HG03103 (cell line): ENCODE results near the gene LRIG1.

Experiments
- ATAC-seq: cut with Tn5 transposase; IDR thresholded peaks from one replicate; pipeline ENCODE4 v1.9.1; 2021; ENCODE audit warnings: low read depth; ENCODE audit not compliant: unreplicated experiment

Gene LRIG1

DNA sequence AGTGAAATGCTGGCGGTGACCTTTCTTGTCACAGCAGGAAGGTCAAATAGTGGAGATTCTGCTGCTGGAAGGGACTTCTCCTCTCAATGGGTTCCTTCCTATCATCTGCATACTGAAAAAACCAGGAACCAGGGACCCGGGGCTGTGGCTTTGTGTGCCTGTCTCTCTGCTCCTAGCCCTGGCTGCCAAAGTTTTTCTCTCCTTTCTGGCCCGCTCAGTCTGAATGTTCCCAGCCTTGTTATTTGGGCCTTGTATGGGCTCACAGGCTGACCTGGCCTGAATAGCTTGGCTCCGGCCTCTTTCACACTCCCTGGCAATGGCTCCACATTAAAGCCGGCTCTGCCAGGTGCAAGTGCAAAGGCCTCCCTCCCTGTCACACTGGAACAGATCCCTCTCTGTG is 94.7 kb downstream of the LRIG1 start:
- no peak for ATAC-seq

DNA sequence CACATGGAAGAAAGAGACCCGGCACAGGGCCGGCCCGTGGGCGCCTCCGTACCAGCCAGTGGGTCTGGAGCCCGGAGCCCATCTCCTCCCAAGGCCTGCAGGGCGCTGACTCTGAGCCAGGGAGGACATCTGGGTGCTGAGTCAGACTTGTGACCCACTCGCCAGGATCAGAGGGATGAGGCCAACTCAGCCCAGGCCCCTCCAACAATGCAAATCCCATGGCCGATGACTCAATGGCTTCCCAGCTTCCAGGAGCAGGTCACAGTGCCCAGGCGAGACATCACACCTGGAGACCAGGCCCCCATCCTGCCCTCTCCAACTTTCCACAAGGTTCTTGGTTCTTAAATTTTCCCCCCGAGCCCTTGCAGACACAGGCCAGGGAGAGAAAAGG is 95.1 kb downstream of the LRIG1 start:
- ATAC-seq: no peak

DNA sequence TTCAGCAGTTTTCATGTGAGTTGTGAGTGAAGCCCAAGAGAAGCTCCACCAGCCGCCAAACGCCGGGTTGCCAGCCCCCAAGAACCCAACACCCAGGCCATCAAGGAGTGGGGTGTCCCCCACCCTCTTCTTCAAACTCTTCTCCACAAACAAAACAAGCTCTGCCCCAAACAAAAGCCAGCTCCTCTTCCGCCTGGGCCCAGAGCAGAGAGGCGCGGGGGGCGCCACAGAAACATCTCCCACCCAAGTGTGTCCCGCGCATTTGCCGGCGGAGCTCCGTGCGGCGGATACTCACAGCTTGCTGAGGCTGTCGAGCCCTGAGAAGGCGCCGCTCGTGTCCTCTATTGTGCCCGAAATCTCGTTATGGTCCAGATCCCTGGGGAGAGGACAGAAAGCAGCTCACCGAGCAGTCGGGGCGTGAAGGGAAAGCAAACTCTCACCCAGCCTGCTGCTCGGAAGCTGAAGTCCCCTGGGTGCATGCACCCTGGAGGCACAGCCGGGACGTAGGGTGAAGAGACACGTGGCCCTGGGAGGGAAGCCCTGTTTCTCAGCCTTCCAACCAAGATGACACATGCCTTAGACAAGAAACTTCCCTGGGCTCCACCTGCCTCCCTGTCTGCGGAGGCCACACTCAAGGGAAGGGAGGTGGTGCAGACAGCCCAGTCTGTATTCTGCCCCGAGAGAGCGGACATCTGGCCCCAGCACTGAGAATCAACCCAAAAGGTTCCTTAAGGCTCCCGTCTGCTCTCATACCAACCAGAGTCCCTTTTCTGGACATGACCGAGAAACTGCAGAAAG is 95.7 kb downstream of the LRIG1 start:
- no peak for ATAC-seq

DNA sequence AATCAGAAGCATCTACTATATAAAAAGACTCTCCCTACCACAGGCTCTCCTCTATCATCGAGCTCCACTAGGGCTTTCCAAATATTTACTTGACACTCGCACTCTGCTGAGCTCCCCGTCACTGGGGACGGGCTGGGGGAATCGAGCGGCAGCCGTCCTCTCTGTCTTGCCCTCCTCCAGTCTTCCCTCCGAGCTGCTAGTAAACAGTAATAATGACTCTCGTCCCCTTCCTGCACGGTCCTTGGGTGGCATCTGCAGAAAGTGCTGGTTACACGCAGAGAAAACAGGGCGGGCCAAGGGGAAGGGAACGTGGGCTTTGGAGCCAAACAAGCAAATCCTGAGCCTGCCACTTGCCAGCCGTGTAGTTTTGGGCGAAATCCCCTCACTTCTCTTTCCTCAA is 96.6 kb downstream of the LRIG1 start:
- ATAC-seq: no peak

DNA sequence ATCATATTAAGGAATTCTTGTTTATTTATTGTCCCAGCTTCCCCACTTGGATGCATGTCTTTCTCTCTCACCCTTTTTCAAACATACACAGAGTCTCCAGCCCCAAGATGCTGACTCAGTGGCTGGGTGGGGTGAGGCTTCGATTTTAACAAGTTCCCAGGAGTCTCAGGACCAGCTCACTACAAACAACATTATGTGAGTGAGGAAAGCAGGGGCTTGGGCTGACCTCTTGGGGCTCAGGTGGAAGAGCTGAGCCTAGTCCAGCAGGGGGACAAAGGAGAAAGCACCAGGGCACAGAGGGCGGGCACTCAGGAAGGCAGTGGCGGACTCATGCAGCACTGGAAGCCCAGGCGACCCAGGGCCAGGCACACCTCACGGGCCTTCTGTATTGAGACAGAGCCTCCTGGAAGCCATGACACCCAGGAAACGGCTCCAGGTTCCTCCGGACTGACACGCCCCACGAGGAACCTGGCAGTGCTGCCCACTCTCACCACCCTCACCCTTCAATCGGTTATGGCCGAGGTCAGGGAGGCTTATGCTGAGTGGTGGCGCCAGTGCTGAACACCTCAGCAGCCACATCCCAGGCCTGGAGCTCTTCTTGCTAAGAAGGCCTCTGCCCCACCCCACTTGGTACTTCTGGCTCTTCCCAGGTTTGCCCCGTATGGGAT is 97.4 kb downstream of the LRIG1 start:
- ATAC-seq: no peak

- no peak for ATAC-seq
Measured at GRCh38 chr3:66402596-66403290, 98.1 kb downstream of the LRIG1 start.

- no peak for ATAC-seq
Measured at GRCh38 chr3:66401675-66402491, 98.9 kb downstream of the LRIG1 start.

DNA sequence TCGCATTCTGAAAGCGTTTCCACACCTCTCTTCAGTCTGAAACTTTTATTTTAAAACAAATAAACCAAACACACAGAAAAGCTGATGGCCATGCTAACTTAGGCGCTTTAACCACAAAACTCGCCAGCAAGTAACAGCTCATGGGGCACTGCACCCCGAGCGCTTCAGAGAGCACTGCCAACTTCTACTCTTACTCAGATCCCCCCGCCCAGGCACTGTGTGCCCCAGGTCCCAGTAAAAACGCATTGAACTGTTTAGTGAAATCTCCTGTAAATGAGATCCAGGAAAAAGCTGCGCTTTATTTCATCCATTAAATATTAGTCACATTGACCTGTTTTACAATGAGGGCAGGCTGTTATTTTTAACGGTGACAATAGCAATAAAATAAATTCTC is 99.7 kb downstream of the LRIG1 start:
- no peak for ATAC-seq

GRCh38 chr3:66400411-66401156 is 100.2 kb downstream of the LRIG1 start:
- no peak for ATAC-seq

- ATAC-seq: no peak
Measured at GRCh38 chr3:66399529-66400232, 101.1 kb downstream of the LRIG1 start.

DNA sequence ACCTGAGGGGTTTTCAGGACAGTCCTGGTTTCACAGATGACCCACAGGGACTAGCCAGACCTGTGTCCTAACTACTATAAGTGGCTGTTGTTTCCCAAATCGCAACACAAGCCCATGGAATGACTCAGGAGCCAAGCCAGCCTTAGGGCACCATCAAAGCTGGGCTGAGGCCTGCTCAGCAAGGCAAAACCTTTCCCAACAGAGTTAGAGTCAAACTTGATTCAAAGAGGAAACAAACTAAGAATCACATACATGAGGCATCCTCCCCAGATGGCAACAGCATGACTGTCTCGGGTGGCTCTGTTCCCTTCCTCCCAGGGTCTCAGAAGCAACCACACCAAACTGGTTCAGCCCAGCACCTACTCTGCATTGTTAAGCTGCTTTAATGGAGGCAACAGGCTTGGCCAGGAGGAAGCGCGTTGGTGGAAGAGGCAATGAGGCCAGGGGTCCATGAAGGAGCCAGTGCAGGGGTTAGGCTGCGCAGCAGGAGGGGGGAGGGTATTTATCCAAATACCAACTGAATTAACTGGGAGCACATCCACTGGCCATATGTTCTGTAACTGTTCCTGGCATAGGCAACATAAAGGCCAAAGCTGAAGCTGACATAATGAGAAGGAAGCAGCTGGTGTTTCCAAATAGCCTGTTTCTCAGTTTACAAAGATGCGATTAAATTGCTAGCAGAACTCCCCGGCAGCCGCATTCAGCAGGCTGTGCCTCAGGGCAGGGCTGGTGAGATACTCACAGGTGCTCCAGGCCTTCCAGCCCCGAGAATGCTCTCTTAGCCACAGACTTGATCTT is 102.4 kb downstream of the LRIG1 start:
- no peak for ATAC-seq

GRCh38 chr3:66397745-66398144 is 103.1 kb downstream of the LRIG1 start:
- no peak for ATAC-seq

GRCh38 chr3:66396888-66397287 is 103.9 kb downstream of the LRIG1 start:
- no peak for ATAC-seq

DNA sequence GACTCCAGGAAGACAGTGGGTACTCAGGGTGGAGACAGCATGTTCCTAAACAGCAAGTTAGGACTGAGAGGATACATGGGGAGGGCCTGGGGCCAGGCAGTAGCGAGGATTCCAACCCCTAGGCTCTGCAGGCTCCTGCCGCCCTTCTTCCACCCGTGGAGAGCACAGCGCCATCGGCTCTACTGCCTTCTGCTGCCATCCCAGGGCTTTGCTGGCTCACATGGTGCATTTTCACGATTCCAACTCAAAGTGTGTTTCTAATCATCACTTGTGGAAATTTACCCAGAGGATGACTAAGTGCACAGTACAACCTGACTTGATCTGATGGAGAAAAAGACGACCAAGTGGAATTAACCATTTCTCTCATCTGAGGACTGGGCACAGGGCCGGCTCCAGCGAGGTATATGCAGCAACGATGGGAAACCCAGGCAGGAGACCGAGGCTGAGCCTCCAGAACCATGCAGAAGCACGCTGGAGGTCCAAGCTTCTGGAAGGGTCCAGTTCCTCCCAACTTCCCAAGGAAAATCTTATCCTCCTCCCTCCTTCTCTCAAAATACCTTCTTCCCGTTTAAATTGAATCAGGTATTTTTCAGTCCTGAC is 104.6 kb downstream of the LRIG1 start:
- ATAC-seq: no peak

DNA sequence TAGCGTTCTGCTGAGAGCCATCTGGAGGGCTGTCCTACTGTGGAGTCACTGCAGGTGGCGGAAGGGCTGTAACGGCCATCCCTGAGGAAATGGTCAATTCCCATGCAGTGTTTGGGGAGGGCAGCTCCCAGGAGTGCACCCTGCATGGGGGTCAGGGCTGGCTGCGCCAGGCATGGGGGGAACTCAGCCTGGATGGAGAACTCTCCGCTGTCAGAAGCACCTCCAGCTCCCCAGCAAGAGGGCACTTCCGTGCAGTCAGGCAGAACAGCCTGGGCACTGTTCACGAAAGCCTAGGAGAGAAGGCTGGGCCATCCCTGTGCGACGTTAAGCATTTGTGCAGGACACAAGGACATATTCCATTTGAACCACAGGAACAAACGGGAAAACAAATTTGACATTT is 105.2 kb downstream of the LRIG1 start:
- no peak for ATAC-seq

- no peak for ATAC-seq
Measured at GRCh38 chr3:66394753-66395249, 106.0 kb downstream of the LRIG1 start.

DNA sequence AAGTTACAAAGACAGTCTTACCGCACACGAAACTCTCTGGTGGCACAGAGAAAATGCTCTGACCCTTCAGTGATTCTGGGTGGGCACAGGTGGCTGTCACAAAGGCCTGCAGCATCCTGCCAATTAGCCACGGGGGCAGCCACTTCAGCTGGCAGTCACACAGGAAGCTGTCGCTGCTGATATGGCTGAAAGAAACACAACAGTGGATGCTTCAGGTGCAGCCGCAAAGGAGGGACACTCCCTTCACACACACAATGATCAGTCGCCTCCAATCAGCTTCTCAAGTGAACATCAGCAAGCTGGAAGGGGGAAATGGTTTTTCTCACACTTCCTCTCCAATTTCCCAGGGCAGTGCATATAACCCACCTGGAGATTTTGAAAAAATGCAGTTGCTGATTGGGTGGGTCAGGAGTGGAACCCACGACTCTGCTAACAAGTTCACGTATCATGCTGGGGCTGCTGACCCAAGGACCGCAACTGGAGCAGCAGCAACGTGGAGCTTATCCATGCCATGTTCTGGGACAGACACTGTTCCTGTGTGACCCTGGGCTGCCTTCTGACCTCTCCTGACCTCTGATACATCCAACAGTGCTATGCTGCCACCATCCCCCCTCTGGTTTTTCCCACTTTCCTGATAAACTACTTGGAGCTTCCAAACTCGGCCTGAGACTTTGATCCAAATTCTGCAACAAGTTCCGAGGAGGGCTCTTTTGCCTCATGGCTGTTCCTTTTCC is 106.6 kb downstream of the LRIG1 start:
- ATAC-seq: peak; percentile 86
